GM21526 (cell line): ENCODE measurements around the gene CCL18.
"Not testable (repeated sequence)": the region's sequence is repeated elsewhere in the genome, so short reads cannot be mapped to it uniquely, and the experiment has no call there.

Experiments
- ATAC-seq: cut with Tn5 transposase; IDR thresholded peaks from one replicate; pipeline ENCODE4 v1.9.1; 2021; ENCODE audit warnings: moderate library complexity; ENCODE audit not compliant: unreplicated experiment, low FRiP score

Gene CCL18

DNA sequence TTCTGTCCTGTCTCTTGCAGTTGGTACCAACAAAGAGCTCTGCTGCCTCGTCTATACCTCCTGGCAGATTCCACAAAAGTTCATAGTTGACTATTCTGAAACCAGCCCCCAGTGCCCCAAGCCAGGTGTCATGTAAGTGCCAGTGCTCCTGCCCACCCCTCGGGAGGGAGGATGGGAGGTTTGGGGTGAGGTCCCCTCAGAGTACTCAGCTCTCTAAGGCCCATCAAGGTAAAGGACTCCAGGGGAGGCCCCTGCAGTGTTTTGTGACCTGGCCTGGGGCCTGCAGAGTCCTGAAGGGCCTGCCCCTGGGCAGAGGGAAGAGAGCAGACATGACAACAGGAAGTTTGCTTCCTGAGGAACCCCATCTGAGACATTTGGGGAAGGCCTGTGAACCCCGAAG is 6.4 kb downstream of the CCL18 start:
- no peak for ATAC-seq

DNA sequence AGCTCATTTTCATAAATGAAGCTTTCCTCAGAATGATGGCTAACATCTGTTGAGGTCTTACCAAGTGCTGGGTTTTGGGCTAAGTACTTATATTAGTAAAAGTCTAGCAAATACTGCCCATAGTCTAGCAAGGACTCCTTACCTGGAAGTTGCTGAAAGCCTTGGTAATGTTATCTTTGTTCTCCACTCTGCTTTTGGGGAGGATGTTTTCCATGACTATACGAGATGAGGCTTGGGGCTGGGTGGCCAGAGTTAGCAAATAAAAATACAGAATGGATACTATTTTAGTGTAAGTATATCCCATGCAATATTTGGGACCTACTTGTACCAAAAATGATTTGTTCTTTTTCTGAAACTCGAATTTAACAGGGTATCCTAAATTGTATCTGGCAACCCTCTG is 7.7 kb downstream of the CCL18 start:
- ATAC-seq: no peak

- no peak for ATAC-seq
Observed at GRCh38 chr17:36072431-36073121, 8.5 kb downstream of the CCL18 start.

GRCh38 chr17:36074365-36074764 is 10.3 kb downstream of the CCL18 start:
- ATAC-seq: no peak

DNA sequence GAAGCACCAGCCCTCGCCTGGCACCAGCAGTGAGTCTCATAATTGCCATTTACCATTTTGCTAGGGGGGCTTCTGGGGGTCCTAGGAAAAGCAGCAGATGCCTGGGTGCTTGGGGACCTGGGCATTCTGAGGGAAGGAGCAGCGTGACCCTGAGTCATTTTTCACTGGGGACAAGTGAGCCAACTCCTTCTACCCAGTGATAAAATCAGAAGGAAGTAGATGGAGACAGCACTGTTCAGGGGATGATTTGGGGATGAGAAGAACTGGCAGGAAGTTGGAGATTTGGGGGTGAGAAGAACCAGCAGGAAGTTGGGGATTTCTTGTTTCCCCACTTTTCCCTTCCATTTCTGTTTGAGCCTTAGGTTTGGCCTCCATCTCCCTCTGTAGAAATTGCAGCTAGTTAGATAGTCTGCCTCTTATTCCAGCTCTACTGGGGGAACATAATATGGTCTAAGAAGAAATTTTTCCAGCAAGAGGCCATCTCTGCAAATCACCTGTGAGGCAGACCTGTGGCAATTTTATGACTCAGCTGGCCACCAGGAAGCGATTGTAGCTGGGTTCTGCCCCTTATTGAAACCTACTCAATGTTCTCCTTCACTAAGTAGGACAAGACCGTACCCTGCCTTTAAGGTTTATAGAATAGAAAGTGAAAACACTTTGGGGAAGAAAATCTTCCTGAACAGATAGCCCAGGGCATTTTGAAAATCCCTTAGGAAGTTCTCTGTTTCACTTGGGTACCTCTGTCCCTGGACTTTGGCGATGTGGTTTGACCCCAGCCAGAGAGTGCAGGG is 17.8 kb downstream of the CCL18 start:
- ATAC-seq: not testable (repeated sequence)

DNA sequence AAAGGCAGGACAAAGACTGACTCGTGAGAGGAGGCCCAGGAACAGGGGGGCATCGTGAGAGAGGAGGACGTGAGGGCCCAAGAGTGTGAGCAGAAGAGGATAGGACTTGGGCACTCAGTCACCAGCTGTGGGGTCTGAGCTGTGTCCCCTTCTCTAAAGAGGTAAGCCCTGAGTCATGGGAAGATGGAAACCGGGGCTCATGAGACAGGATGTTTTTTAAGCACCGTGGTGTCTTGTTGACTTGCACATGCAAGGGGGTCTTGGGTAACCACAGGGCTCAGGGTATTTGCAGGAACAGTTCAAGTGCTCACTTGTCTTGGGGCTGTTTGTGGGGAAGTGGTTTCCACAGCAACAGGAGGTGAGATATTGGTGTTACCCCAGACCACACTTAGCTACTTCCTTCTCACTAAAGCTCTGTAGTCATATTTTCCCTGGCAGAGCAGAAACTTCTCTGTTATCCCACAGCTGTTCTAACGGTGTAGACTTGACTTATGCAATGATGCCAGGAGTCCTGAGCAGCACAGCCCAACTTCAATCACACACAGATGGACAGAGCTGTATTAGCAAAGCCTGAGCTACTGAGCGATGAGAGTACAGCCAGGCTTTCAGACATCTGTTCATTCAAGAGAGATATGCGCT is 18.5 kb downstream of the CCL18 start:
- ATAC-seq: not testable (repeated sequence)

GRCh38 chr17:36083691-36084090 is 19.6 kb downstream of the CCL18 start:
- ATAC-seq: not testable (repeated sequence)

DNA sequence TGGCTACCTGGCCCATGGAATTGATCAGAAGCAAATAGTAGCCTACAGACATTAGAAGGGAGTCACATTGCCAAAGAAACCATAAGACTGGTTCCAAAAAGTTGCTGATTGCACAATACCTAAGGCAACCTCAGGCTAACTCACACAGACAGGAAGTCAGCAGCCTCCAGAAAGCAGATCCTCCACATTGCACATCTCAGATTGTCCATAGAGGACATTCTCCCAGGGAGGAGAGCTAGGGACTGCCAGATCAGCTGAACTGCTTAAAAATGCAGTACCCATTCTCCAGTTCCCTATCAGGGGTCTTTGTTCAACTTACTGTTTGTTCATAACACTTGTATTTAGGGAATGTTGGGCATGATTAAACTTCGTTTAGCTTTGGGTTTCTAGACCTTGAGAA is 21.7 kb downstream of the CCL18 start:
- ATAC-seq: no peak

- no peak for ATAC-seq
Observed at GRCh38 chr17:36086791-36087190, 22.7 kb downstream of the CCL18 start.

DNA sequence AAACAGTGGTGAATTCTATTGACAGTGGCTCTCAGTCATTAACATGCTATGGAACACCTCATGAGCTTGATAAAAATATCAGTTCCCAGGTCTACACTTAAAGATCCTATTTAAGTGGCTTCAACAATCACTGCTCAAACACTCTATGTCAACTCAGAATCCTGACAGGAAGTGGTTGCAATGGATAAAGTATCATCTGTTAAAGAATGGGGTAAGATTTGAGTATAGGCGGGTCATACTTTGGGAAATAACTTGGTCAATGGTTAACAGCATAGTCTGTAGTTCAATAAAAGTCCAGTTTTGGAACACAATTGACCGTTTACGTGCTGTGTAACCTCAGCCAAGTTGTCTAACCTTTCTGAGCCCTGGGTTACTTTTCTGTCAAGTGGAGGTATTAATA is 23.4 kb downstream of the CCL18 start:
- not testable (repeated sequence) for ATAC-seq

- not testable (repeated sequence) for ATAC-seq
Observed at GRCh38 chr17:36087897-36088572, 24.0 kb downstream of the CCL18 start.

DNA sequence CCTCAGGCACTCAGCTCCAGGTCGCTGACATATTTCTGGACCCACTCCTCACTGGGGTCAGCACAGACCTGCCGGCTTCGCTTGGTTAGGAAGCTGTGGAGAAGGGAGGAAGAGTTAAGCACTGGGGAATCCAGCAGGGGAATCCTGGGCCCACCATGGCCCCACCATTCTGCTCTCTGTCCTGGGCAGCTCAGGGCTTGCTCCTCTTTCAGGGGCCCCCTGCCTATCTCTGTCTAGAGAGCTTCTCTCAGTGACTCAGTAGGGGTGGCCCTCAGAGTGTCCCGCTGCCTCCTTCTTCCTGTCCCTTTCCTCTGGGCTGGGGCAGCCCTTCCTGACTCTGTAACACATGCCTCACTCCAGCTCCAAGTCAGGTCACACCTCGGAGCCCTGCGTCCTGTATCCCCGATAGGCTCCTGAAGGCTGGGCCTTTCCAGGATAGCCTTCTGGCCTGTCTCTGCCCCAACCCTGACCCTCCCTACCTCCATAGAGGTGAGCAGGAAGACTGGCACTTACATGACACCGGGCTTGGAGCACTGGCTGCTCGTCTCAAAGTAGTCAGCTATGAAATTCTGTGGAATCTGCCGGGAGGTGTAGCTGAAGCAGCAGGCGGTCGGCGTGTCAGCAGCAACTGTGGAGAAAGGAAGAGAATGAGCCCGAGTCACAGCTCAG is 24.7 kb downstream of the CCL18 start:
- no peak for ATAC-seq

GRCh38 chr17:36089339-36089865 is 25.3 kb downstream of the CCL18 start:
- ATAC-seq: no peak

GRCh38 chr17:36089888-36090836 is 26.1 kb downstream of the CCL18 start, which contains the start of gene CCL3:
TSS of gene CCL3 (minus strand) at chr17:36090143. CDS start at chr17:36090058, 85 bp downstream.
- peak; percentile 61 for ATAC-seq

GRCh38 chr17:36092230-36092629 is 28.2 kb downstream of the CCL18 start:
- no peak for ATAC-seq

DNA sequence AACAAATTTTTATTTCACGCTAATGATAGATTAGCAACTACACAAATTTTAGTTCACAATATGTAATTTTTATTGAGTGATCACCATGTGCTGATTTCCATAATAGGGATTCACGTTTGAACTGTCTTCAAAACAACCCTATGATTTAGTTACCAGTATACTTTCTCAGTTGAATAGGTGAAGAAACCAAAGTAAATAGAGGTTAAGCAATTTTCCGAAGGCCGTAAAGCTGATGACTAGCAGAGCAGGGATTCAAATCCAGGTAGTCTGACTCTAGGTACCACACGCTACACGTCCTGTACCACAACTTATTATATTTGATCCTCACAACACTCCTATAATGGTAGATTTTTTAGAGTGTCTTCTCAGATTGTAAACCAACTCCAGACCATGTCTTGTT is 28.6 kb downstream of the CCL18 start:
- not testable (repeated sequence) for ATAC-seq

GRCh38 chr17:36094232-36094631 is 30.2 kb downstream of the CCL18 start:
- no peak for ATAC-seq

DNA sequence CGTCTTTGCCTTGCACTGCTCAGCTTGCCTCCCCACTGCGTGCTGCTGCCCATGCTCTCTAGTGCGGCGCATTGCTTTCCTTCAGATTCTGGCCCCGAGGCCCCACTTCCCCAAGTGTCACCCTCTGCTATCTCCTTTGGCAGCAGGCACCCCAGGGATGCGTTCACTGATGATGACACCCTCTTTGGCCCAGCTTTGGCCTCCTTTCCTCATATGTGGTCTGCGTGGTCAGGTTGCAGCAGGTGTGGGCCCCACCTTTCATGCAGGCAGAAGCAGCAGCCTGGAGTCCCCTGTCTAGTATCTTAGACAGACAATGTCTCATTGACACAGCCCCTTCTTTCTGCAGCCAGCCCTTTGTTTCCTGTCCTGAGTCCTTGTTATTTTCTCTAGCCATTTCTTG is 30.7 kb downstream of the CCL18 start:
- no peak for ATAC-seq

GRCh38 chr17:36095992-36096391 is 31.9 kb downstream of the CCL18 start:
- ATAC-seq: no peak
